Left lobe of liver (tissue), 2 donors: ENCODE results near the gene SEC23IP. TPM values are rescaled to one million over a fixed set of nuclear protein-coding genes. Genes with fewer than 3 reads are reported as not detected.

Experiments
- ATAC-seq: fragments of 200-7000 bp; cut with Tn5 transposase; one replicate; pipeline ENCODE4 v1.9.1; 2020; ENCODE audit warnings: mild to moderate bottlenecking, moderate library complexity
- DNase-seq: peaks from one replicate; pipeline ENCODE4 v3.0.0-alpha.2; 2020; ENCODE audit warnings: low spot score
- total RNA-seq: library from RNA; stranded (reverse); gene quantifications from one replicate; pipeline ENCODE4 v1.2.1, GENCODE V29; 2021
- donor health status: DM: no; HTN: no; CAD: no; lungs with moderate emphysema.
- donor health status: DM: no; HTN: yes; CAD: no.

SEC23IP gene
- total RNA-seq, 1 donor from 2014 or later: 24.0 TPM

GRCh38 chr10:119932631-119933030 lies 40.1 kb downstream of the SEC23IP start:
- no peak for ATAC-seq
- DNase-seq: no peak

GRCh38 chr10:119933179-119933578 lies 40.6 kb downstream of the SEC23IP start:
- DNase-seq (no peak), ATAC-seq (no peak)

GRCh38 chr10:119940487-119940886 lies 48.0 kb downstream of the SEC23IP start:
- ATAC-seq: no peak
- DNase-seq: no peak

GRCh38 chr10:119942973-119943372 lies 50.4 kb downstream of the SEC23IP start:
- ATAC-seq (no peak), DNase-seq (no peak)

GRCh38 chr10:119945805-119946204 lies 53.3 kb downstream of the SEC23IP start:
- no peak for ATAC-seq
- no peak for DNase-seq

GRCh38 chr10:119947300-119947699 lies 54.8 kb downstream of the SEC23IP start:
- no peak for ATAC-seq
- DNase-seq: no peak

- ATAC-seq: no peak
- no peak for DNase-seq
Measured at GRCh38 chr10:119957451-119957850, 64.9 kb downstream of the SEC23IP start.

GRCh38 chr10:119962837-119963236 lies 70.3 kb downstream of the SEC23IP start:
- ATAC-seq (no peak), DNase-seq (no peak)

- DNase-seq (no peak), ATAC-seq (no peak)
Measured at GRCh38 chr10:119967066-119967465, 74.5 kb downstream of the SEC23IP start.

GRCh38 chr10:119969609-119970008 lies 77.1 kb downstream of the SEC23IP start:
- DNase-seq (no peak), ATAC-seq (no peak)

GRCh38 chr10:119970107-119970506 lies 77.6 kb downstream of the SEC23IP start:
- no peak for ATAC-seq
- no peak for DNase-seq

GRCh38 chr10:119970963-119971362 lies 78.4 kb downstream of the SEC23IP start:
- no peak for DNase-seq
- ATAC-seq: no peak

GRCh38 chr10:119973281-119973680 lies 80.8 kb downstream of the SEC23IP start:
- ATAC-seq: no peak
- no peak for DNase-seq

GRCh38 chr10:119976421-119976820 lies 83.9 kb downstream of the SEC23IP start:
- ATAC-seq: no peak
- DNase-seq: no peak

GRCh38 chr10:119980956-119981750 lies 88.6 kb downstream of the SEC23IP start:
- DNase-seq (no peak), ATAC-seq (no peak)

GRCh38 chr10:119981826-119982225 lies 89.3 kb downstream of the SEC23IP start:
- no peak for DNase-seq
- ATAC-seq: peak; percentile 50

GRCh38 chr10:119988333-119988732 lies 95.8 kb downstream of the SEC23IP start:
- DNase-seq: no peak
- ATAC-seq: no peak

GRCh38 chr10:119989966-119990365 lies 97.4 kb downstream of the SEC23IP start:
- ATAC-seq: no peak
- DNase-seq: no peak

- DNase-seq (no peak), ATAC-seq (no peak)
Measured at GRCh38 chr10:119991066-119991465, 98.5 kb downstream of the SEC23IP start.

GRCh38 chr10:119991816-119992215 lies 99.3 kb downstream of the SEC23IP start:
- ATAC-seq: no peak
- DNase-seq: no peak
